Stimulated activated CD4-positive, alpha-beta T cell treated with anti-CD3 and anti-CD28 coated beads, Interleukin-4, amount 100 ng/mL, for 48 hours (primary cell): ENCODE measurements around the gene TNKS2.
"Not testable (repeated sequence)": the region's sequence is repeated elsewhere in the genome, so short reads cannot be mapped to it uniquely, and the experiment has no call there.

Source experiments
- DNase-seq, 2 donors: peaks; one replicate each; pipeline ENCODE4 v3.0.0-alpha.2; 2020; ENCODE audit warnings: low read depth in 2 of 2

TNKS2 gene

GRCh38 chr10:91796331-91797047 is 1.7 kb upstream of the TNKS2 start:
- DNase-seq, result peak; percentile 37 to 44

- no peak for DNase-seq
Observed at GRCh38 chr10:91797048-91797690, 1.1 kb upstream of the TNKS2 start.

DNA sequence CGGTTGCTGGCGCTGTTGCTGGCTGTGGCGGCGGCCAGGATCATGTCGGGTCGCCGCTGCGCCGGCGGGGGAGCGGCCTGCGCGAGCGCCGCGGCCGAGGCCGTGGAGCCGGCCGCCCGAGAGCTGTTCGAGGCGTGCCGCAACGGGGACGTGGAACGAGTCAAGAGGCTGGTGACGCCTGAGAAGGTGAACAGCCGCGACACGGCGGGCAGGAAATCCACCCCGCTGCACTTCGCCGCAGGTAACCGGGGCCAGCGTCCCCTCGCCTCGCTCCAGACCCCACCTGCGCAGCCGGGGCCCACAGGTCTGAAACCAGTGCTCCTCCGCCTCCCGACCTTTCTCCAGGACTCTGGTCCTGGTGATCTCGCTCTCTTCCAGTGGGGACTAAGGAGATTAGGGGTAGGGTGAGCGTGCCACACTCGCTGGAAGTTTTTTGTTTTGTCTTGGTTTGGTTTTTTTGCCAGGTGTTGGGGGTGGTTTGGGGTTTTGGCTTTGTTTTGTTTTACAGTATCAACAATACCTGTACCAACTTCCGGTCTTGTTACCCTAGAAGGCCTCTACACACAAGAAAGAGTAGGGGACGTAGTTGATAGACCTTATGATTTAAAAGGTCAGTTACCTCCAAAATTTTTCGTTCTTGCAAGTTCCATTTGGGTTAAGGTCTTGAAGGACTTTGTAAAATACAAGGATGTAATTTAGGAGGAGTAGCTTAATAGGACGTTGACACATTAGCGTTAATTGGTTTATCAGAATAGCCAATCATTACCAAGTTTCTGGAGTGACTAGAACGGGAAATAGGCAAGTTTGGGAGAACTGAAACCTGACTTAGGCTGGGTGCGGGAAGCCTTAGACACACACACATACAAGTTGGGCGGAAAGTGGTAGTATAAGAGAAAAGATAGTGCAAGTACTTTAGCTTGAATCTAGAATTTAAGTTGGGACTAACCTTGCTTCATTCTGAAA is 704 bp downstream of the TNKS2 start:
- peak in 1 of 2 donors; percentile 27 for DNase-seq

DNA sequence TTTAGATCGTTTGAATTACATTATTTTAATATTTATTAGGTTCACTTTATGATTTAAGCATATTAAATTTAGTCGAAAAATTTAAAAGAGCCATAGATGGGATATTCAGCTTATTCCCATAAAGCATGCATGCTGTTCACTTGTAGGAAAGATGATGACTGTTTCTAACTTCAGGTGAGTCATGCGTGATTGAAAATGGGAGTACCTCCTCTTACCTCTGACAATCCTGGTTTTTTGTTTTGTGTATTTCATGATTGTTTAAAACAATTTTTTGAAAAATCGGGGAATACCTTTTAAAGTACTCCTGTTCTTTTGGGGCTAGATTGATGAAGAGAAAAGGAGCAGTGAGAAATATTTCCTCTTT is 1.4 kb downstream of the TNKS2 start:
- no peak for DNase-seq

DNA sequence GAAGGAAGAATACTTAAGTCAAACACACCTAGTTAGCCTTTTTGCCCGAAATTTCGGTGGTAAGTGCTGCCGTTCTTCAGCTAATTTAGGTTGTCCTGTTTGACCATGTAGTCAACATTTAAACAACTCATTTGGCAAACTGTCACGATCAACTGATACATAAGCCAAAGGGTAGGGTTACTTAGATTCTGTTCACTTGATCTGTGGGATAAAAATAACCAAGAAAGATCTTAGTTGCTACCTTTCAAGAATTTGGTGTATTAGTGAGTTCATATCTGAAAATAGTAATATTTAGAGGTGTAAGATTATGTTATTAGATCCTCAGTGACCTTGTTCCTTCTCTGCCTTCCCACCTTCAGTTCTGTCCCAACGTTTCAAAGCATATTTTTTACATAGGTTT is 2.0 kb downstream of the TNKS2 start:
- DNase-seq, result no peak

DNA sequence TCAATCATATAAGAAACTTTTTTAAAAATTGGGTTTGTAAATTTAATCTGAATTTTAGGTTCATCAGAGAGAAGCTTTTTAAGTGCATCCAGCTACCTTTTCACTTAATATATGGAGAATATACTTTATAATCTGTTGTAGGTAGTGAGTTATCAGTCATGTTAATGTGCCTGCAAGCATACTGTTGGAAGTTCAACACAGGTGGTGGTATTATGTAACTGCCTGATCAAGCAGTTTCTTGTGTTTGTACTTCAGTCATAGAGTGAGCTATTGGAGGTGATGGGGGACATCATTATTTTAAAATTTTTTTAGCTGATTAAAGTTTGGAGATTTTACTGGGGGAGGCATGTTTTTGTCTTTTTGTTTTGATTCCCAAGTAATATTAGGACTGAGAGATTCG is 2.5 kb downstream of the TNKS2 start:
- no peak for DNase-seq

- no peak for DNase-seq
Observed at GRCh38 chr10:91803386-91804125, 5.3 kb downstream of the TNKS2 start.

GRCh38 chr10:91804126-91804510 is 5.9 kb downstream of the TNKS2 start:
- DNase-seq, result no peak

- no peak for DNase-seq
Observed at GRCh38 chr10:91805110-91805838, 7.0 kb downstream of the TNKS2 start.

DNA sequence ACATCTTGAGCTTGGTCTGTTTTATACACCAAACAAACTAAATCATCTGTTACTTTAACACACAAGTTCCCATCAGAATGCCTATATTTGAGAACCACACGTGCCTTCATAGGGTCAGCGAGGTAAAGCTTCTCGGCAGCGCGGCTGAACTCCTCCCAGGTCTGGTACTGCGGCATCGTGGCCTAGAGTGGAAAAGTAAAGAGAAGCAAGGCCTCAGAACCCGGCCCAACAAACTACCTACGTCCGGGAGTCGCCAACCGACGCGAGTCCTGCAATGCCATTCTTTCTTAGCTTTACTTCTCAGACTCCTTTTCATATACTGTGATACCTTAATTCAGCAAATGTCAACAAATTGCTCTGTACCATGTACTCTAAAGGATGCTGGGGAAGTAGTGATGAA is 9.0 kb downstream of the TNKS2 start:
- DNase-seq, result not testable (repeated sequence)

- no peak for DNase-seq
Observed at GRCh38 chr10:91813251-91813650, 15.0 kb downstream of the TNKS2 start.

GRCh38 chr10:91816981-91817380 is 18.8 kb downstream of the TNKS2 start:
- no peak for DNase-seq

- no peak for DNase-seq
Observed at GRCh38 chr10:91820144-91820543, 21.9 kb downstream of the TNKS2 start.

GRCh38 chr10:91824076-91824475 is 25.9 kb downstream of the TNKS2 start:
- DNase-seq, result no peak

GRCh38 chr10:91829268-91829667 is 31.0 kb downstream of the TNKS2 start:
- no peak for DNase-seq

DNA sequence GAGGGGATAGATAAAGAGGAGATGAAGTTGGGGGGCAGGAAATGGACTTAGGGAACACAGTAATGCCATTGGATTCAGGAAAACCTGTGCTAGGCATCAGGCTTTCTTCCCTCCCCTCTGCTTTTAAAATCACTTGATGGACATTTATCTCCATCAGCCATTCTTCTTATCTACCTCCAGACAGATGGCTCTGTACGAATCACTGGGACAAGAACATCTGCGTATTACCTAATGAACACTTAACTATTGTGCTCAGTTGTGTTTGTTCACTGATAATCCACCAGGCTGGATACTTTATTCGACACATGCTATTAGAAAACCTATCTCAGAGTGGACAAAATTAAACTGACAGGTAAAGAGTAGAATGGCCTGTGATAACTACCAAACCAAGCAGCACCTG is 40.0 kb downstream of the TNKS2 start:
- DNase-seq, result no peak

DNA sequence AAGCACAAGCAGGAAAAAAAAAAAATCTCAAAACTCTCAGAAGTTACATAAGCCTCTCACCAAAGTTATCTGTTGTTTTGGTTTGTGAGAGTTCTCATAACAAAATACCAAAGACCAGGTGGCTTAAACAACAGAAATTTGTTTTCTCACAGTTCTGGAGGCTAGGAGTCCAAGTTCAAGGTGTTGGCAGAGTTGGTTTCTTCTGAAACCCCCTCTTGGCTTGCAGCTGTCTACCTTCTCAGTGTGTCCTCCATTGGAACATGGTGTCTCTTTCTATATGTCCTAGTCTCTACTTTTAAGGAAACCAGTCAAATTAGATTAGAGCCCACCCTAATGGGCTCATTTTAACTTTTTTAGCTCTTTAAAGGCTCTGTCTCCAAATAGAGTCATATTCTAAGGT is 44.9 kb downstream of the TNKS2 start:
- DNase-seq, result no peak

DNA sequence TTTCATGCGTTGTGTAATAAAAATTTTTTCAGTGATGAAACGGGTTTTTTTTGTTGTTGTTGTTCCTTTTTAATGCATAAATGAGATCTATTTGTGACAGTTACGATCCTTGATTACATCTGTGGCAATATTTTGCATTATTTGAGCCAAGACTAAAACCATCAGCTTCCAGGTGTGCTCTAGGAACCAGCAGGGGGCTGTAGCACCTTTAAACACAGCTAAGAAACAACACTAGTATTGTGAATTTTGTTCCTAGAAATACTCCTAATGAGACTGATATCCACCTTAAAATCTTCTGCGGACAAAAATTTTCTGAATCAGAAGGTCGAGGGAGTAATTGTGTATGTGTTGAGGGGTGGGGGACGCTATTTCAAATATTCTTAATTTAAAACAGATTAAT is 58.4 kb downstream of the TNKS2 start:
- no peak for DNase-seq

- DNase-seq, result no peak
Observed at GRCh38 chr10:91860885-91861284, 62.7 kb downstream of the TNKS2 start.

- DNase-seq, result no peak
Observed at GRCh38 chr10:91864099-91864498, 65.9 kb downstream of the TNKS2 start.

DNA sequence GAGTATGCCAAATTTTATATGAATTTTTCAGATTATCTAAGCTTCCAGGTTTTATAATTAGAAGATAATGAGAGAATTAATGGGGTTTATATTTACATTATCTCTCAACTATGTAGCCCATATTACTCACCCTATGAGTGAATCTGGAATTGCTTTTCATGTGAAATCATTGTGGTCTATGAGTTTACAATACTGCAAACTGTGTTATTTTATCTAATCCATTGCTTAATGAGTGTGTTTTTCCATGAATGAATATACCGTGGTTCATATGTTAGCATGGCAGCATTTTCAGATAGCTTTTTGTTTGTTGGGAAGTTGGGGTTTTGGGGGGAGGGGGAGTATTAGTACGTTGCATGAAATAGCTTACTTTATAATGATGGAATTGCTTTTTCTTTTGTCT is 66.5 kb downstream of the TNKS2 start:
- DNase-seq, result no peak
